Smooth muscle cell of the brain vasculature (primary cell): ENCODE measurements around the gene EXT2.

Experiments
- DNase-seq: peaks from one replicate; pipeline ENCODE4 v3.0.0-alpha.2; 2012; ENCODE audit warnings: low read depth, low spot score

EXT2 gene

DNA sequence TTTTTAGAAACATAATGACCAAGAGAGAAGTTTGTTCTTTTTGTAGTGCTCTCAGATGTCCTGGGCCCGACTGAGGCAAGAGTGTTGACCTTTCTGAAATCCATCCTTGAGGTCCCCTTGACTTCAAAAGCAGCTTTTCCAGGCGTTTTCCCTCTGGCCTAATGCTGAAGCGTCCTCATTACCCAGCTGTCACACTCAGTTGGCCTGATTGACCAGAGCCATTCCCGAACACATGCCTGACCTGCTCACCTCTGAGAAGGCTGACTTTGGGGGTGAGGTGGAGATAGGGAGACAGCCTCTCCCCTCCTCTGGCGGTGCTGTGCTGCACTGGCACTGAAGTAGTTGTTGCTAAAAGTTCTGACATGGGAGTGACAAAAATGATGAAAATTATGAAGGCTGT, 147.6 kb downstream of the EXT2 start:
- DNase-seq: no peak

DNA sequence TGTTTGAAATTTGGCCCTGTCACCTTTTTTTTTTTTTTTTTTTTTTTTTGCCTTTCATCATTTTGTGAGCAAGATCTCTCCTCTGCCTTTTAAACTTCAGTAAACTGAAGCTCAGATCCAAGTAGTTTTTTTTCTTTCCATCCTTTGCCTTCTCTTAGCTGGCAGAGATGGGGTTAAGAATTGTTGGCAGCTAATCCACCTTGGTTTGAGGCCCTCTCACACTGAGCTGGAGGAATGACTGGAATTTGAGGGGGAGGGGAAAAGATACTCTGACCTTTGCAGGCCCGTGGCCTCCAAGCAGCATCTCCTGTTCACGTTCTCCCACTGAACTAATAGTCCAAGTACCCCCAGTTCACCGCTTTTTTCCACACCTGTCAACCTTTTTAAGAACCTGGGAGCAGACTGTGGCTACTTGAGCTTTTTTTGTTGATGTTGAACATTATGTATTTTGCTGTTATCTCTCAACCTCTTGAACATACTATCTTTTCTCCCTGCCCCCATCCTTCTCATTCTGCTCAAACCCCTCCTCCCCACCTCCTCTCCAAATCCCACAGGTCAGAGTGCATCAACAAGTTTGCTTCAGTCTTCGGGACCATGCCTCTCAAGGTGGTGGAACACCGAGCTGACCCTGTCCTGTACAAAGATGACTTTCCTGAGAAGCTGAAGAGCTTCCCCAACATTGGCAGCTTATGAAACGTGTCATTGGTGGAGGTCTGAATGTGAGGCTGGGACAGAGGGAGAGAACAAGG, 148.3 kb downstream of the EXT2 start:
- no peak for DNase-seq

DNA sequence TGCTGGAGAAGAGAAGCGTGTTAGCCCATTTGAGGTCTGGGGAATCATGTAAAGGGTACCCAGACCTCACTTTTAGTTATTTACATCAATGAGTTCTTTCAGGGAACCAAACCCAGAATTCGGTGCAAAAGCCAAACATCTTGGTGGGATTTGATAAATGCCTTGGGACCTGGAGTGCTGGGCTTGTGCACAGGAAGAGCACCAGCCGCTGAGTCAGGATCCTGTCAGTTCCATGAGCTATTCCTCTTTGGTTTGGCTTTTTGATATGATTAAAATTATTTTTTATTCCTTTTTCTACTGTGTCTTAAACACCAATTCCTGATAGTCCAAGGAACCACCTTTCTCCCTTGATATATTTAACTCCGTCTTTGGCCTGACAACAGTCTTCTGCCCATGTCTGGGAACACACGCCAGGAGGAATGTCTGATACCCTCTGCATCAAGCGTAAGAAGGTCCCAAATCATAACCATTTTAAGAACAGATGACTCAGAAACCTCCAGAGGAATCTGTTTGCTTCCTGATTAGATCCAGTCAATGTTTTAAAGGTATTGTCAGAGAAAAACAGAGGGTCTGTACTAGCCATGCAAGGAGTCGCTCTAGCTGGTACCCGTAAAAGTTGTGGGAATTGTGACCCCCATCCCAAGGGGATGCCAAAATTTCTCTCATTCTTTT, 149.3 kb downstream of the EXT2 start:
- no peak for DNase-seq

DNA sequence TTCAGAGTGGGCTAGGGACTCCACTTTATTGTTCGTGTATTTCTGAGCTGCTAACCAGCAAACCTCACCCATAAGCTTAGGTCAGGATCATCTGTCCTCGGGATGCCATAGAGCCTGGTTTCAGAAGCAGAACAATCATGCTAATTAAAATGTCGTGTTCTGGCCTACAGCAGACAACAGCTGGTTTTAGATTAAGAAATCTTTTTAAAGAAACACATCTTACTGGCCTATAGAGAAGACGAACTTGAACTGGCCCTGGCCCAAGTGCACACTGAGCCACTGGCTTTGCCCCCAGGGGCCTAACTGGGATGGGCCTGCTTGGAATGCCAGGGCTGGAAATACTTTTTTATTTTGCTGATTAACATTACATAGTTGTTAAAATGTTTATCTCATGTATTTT, 151.2 kb downstream of the EXT2 start:
- no peak for DNase-seq

DNA sequence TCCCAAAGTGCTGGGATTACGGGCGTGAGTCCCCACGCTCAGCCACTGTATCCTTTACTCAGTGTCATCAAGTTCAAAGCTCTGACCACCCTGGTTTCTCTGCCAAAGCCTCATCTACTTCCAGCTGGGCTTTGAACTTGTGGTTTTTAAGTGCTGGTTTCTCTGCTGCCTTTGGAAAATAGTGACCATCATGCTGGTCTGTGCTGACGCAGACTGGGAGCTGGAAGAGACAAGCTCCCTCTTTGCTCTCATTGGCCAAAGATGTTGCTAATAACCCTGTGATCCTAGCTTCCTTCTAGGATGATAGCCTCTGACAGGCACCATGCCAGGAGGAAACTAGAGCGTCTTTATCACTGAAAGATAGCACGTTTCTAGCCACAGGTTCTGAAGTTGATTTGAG, 152.0 kb downstream of the EXT2 start:
- no peak for DNase-seq

DNA sequence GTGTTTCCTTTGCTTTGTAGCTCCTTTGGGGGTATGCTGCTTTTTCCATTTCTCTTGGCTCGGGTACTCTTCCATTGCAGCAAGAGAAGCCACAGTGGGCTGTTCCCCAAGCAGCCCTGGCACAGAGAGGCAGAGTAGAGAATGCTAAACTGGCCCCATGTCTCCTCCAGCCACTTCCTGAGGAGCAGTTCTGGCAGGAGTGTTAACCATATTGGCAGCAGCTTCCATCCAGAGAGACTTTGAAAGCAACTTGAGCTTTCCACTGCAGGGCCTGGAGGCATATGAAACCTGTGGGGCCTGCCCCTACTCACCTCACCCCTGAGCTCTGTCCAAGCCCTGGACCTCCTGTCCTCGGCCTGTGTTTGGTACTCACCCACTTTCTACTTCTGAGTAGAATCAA, 152.6 kb downstream of the EXT2 start:
- no peak for DNase-seq

DNA sequence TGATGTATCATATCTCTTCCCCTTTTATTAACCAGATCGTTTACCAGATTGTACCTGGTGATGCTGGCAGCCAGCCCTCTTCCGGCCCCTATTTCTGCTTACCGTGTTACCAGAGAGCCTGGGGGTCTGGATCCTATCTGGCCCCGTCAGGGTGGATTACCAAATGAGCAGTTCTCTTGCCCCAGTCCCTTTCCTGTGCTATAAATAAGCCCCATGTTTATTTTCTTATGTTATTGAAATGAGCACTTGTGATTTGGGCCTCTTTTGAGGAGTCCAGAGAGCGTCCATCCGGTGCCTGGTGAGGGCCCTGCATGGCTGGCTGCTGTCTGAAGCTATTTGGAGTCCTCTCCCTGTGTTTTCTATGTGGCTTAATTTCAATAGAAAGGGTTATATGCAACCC, 154.9 kb downstream of the EXT2 start:
- no peak for DNase-seq

DNA sequence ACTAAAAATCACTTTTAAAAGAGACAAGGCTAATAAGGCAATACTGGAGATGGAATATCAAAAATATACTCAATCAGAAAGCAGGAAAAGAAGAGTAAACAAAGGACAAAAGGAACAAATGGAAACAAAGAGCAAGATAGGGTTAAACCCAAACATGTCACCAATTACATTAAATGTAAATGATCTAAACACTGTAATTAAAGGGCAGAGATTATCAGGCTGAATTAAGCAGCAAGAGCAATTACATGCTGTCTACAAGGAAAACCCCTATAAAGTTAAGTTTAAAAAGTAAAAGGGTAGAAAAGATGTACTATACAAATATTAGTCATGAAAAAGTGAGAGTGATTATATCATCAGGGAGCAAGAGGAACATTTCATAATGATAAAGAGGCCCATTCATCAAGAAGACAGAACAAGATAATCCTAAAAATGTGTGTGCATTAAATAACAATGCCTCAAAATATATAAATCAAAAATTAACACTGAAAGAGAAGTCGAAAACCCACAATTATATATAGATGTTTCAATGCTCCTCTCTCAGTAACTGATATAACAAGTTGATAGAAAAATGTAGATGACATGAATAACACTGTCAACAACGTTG, 157.6 kb downstream of the EXT2 start:
- DNase-seq: no peak

DNA sequence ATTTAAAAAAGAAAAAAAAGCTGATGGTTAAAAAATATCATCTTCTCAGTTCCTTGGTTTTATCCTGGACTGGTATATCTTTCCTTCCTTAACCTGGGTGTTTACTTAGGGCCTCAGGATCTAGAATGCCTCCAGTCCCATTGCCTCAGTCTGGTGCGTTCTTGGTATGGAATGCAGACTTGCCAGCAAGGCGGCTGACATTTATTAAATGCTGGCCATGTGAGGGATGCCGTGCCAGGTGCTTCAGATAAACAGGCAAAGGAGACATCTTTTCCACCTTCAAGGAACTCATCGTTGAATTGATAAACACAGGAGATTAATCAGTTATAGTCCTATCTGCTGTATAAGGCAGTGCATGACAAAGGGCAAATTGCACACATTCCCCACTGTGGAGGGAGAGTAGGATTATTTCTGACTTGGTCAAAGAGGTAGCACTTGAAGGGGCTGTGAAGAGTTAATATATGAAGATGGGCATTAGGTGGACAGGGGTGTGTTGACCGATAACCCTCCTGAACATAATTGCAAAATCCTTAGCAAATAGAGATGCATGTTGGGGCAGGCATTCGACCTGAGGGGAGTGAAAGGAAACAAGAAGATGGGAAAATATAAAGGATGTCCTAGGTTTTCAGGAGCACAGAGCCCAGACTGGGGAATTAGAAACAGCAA, 160.1 kb downstream of the EXT2 start:
- DNase-seq: no peak

DNA sequence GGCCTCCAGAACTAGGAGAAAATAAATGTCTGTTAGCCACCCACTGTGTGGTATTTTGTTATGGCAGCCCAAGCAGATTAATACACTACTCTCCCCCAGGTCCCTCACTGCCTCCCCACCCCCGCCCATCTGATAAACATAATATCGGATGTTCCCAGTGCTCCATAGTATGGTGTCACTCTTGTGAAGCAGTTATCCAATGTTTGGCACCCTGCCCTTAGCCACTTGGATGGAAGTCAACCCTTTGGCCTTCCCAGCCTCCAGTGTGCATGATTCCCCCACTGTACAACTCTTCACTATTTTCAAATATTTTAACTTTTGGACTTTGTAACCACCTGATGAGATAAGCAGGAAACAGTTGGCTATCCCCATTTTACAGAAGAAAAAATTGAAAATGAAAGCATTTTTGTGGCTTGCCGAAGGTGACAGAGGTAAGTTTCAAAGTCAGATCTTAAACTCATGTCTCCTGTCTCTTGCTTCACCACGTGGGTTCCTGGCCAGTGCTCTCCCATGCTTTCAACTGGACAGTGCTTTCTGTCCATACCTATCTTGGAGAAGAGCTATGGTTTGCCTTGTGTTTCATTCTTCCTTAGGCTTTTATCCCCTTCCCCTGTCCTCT, 161.3 kb downstream of the EXT2 start:
- no peak for DNase-seq

DNA sequence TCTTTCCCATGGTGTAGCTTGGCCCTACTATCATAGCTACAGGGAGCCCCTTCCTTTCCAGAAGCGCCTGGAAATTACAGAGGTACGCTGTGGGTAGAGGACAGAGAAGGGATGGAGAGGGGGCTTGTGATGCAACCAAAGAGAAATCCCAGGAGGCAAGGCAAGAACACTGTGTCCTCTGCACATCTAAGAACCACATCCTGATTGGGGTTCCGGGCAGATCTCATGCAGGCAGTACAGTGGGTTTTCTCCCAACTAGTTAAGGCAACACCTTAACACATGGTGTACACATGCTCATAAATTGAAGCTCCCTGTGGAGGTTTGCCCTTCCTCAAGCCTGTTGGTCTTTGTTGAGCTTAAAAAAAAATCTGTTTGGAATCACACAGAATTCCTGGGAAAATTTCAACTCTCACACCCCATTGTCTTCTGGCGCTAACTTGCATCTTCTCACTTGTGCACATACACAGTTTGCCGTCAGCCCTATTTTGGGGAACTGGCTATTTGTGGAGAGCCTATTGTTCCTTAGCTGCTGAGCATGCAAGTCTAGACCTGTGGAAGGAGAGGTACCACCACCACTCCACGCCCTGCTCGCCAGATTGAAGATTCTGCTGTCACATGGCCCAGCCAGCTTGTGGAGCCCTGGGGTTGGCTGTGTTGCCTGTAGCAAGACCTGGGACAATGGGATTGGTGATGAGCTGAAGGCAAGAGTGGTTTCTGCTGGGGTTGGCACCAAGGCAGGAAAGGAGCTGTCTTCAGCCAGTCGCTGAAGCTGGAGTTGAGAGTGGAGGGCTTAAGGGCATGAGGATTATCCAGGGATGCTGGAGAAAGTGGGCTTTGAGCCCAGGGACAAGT, 162.1 kb downstream of the EXT2 start:
- no peak for DNase-seq

DNA sequence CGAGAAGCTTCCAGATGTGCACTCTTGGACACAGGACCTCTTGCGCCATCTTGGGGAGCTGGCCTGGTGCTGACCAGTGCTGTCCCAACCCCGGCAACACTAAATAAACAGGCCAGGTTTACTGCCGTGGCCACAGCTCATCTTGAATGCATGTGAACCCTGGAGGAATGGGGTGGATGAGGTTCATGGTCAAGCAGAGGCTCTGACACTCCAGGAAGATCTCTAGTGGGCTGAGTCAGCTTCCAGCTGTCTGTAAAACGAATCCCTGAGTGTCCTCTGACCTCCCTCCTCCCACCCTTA, 162.7 kb downstream of the EXT2 start:
- DNase-seq: no peak

DNA sequence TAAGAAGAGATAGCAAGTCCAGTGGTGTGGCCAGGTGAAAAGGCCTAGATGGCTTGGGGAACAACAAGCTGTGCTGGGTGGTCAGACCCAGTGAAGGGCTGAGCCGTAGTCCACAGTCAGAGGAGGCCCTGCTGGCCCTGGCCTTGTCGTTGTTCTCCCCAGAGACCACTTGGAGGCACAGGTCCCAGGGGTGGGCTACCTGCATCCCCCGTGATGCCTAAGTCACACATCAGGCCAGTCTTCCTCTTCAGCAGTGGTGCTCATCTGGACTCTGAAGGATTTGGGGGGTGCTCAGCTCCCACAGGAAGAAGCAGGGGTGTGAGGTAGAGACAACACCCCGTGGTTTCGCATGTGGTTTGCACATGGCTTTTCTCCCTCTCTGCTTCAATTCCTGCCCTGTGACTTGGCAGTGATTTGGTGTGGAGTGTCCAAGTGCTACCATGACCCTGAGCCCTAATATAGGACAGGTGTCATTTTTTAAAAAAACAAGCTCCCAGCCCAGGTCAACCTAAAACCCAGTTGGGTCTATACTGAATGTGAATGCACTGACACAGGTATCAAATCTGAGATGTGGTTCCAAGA, 163.5 kb downstream of the EXT2 start:
- DNase-seq: no peak

DNA sequence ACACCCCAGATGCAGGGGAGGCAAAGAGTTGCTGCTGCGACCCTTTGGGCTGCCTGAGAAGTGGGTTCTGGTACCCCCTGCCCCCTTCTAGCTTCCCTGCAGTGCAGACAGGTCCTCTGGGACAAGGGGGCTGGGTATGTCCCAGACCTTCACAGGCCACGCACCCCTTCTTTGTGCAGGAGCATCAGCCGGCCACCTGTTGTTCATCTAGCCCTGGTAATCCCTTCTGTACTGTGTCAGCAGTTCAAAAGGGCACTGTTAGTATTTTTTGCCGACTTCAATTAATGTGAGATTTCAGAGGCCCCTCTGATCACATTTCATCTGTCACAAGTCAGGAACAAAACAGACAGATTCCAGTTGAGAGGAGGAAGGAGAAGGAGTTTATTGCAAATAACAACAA, 164.6 kb downstream of the EXT2 start:
- no peak for DNase-seq

DNA sequence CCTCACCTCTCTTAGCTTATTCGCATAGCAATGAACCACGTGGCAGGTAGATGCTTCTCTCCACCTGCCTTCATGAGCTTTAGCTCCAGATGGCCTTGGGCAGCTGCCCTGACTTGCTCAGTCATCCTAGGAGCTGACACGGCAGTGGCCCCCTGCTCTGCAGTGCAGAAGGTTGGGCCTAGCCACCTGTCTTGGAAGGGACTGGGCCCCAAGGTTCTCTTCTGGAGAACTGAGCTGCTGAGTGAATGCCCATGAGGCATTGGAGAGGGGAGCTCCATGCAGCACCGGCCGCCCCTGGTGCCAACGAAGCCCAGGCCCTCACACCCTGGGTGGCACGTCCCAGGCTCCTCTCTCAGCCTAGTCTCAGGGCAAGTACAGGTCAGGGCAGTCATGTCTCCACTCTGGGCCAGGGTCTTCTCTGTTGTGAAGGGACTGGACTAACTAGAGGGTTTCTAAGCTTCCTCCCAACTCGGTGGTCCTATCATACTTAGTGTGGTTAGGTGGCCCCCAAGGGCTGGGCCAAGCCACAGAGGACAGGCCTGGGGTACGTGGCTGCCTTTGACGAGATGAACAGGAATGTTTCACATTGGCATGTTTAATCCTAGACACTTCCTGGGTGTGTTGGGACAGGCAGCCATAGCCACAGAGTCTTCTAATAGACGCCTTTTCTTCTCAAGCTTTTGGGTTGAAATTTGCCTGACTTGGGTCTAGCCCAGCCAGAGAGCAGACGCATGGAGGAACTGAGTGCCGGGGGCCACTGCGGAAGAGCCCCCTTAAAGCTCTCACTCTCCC, 166.5 kb downstream of the EXT2 start:
- DNase-seq: no peak

DNA sequence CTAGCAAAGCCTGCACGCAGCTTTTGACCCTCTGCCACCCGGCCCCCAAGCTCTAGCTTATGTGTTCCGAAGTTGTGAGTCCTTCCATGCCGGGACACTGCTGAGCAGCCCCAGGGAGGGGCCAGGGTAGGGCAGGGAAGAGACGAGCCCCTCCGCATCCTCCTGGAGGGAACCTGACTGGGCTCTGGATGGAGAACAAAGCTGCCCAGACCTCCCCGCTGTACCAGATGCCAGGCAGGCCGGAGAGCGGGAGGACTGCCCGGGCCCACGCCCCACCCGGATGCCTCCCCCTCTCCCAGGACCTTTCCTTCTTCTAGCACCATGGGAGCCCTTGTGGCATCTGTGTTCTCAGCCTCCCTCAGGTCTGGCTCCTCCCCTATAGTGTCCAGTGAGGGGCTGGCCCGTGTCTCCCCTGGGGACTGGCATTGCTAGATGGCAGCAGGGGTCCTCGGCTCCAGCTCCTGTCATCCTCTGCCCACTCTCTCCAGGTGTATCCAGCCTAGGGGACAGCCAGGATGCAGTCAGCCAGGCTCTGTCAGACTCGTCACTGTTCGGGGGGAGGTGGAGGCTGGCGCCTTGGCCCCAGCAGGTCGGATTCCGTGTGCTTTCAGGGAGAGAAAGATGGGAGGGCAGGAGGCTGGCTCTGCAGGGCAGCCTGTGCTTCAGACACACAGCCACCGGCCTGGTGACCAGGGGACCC, 168.4 kb downstream of the EXT2 start:
- no peak for DNase-seq

DNA sequence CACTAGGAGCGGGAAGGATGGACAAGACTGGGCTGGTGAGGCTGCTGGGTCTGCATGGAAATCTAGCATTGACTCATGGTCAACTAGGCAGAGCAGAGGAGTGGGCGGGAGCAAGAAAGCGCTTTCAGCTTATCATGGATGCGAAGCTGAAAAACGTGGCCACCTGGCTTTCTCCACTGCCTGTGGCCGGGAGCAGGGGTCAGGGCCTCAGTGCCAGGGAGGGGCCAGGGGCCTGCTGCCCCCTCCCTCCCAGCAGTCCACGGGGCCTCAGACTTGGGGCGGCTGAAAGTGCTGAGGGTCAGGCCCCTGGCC, 168.9 kb downstream of the EXT2 start:
- DNase-seq: no peak

DNA sequence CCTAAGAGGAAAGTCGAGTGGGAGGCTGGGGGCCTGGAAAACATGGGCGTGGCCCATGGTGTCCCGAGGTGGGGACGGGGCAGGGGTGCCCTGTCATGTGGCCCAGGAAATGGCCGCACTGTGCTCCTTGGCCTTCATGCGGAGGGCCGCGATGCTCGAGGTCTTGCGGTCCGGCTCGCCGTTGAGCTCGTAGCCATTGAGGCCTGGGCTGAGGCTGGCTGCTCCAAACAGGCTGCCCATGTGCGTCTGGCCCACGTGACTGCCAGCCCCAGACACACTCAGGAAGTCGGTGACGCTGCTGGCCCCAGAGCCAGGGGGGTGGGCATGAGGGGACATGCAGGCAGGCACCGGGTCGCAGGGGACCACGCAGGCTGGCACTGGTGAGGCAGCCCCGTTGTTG, 169.3 kb downstream of the EXT2 start:
- no peak for DNase-seq

DNA sequence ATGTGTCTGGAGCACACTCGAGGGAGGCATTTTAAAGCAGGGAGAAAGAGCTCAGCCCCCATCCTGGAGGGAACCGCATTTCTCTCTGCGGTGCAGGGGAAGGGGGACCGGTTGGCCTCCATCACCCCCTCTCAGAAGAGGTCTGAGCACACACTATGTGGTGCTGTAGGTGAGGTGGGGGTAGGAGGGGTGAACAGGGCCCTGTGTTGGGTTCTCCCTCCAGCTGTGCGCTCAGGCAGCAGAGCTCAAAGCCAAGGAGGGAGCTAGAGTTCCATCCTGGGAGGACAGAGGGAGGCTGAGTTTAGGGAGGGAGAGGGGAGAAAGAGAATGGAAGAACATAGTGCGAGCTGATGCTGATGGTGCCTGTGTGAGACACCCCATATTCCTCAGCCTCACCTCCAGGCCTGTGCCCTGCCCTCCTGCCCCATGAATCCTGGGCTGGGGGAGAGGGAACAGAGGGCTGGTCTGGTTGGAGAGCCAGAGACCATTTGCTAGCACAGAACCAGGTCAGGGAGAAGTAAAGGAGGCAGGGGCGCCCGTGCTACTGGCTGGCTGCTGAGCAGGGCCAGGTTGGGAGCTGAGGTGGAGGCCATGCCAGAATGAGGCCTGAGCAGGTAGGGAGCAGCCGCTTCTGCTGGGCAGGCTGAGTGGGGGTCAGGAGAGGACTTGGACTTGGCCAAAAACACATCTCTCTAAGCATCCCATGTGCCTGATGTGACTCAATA, 170.7 kb downstream of the EXT2 start:
- DNase-seq: no peak
